HL-60/S4 (cell line): ENCODE results near the gene B3GAT3.
"Not testable (repeated sequence)": the region's sequence is repeated elsewhere in the genome, so short reads cannot be mapped to it uniquely, and the experiment has no call there.

Experiments used
- in situ Hi-C: fragments of 300-500 bp; cut with MboI; formaldehyde crosslinking; loops from 2 replicates; pipeline ENCODE4 v1.14.3; 2022; ENCODE audit warnings: low sequenced_read_pairs

Gene B3GAT3

GRCh38 chr11:62580959-62581715 lies 40.6 kb downstream of the B3GAT3 start:
- in situ Hi-C loops = no loop called here

- in situ Hi-C loops = no loop called here
These were observed 42.5 kb downstream of the B3GAT3 start for GRCh38 chr11:62579252-62579651.

- in situ Hi-C loops = no loop called here
These were observed 43.2 kb downstream of the B3GAT3 start for GRCh38 chr11:62578541-62578940.

GRCh38 chr11:62577046-62577714 lies 44.6 kb downstream of the B3GAT3 start:
- in situ Hi-C loops = no loop called here

GRCh38 chr11:62575837-62576236 lies 45.9 kb downstream of the B3GAT3 start:
- in situ Hi-C loops = no loop called here

GRCh38 chr11:62575156-62575555 lies 46.6 kb downstream of the B3GAT3 start:
- in situ Hi-C loops = no loop called here

- in situ Hi-C loops = no loop called here
These were observed 47.3 kb downstream of the B3GAT3 start for GRCh38 chr11:62574363-62575071.

GRCh38 chr11:62573592-62574362 lies 48.0 kb downstream of the B3GAT3 start, which contains the start of gene EEF1G:
Gene EEF1G, minus strand, starts transcription at chr11:62573891. Its CDS starts 49 bp downstream, at chr11:62573842.
- in situ Hi-C loops = no loop called here

- in situ Hi-C loops = no loop called here
These were observed 48.7 kb downstream of the B3GAT3 start for GRCh38 chr11:62573006-62573591.

GRCh38 chr11:62572431-62572830 lies 49.4 kb downstream of the B3GAT3 start:
- in situ Hi-C loops = no loop called here

- in situ Hi-C loops = not testable (repeated sequence)
These were observed 50.3 kb downstream of the B3GAT3 start for GRCh38 chr11:62571493-62571892.

GRCh38 chr11:62570903-62571302 lies 50.9 kb downstream of the B3GAT3 start:
- in situ Hi-C loops = not testable (repeated sequence)

GRCh38 chr11:62569611-62570010 lies 52.2 kb downstream of the B3GAT3 start:
- in situ Hi-C loops = no loop called here

GRCh38 chr11:62567018-62567633 lies 54.7 kb downstream of the B3GAT3 start:
- in situ Hi-C loops = no loop called here

GRCh38 chr11:62566247-62566646 lies 55.5 kb downstream of the B3GAT3 start:
- in situ Hi-C loops = no loop called here
